Uterus (tissue), 4 donors: ENCODE results near the gene GOLPH3. TPM values are rescaled to one million over a fixed set of nuclear protein-coding genes. Genes with fewer than 3 reads are reported as not detected.

Source experiments
- DNase-seq, 2 donors: peaks; one replicate each; pipeline ENCODE4 v3.0.0-alpha.2; 2019 to 2020
- H3K27ac ChIP-seq, 2 donors: fragments of 200-600 bp; sonication (generic); 1 replicate in 1 of 2; 2 replicates in 1 of 2; pipeline ENCODE4 v1.5.1; 2016 to 2018
- H3K27me3 ChIP-seq, 2 donors: fragments of 200-600 bp; sonication (generic); one replicate each; pipeline ENCODE4 v1.5.1; 2018 to 2019; ENCODE audit warnings: control low read depth in 1 of 2
- H3K36me3 ChIP-seq, 2 donors: fragments of 200-600 bp; sonication (generic); one replicate each; pipeline ENCODE4 v1.5.1; 2019; ENCODE audit warnings: control low read depth in 1 of 2
- H3K4me1 ChIP-seq, 2 donors: fragments of 200-600 bp; sonication (generic); one replicate each; pipeline ENCODE4 v1.5.1; 2018 to 2019; ENCODE audit warnings: control low read depth in 1 of 2
- H3K4me3 ChIP-seq, 2 donors: fragments of 200-600 bp; sonication (generic); 1 replicate in 1 of 2; 2 replicates in 1 of 2; pipeline ENCODE4 v1.5.1; 2018 to 2019; ENCODE audit warnings: mild to moderate bottlenecking in 1 of 2
- H3K9me3 ChIP-seq, 2 donors: fragments of 200-600 bp; sonication (generic); one replicate each; pipeline ENCODE4 v1.5.1; 2019; ENCODE audit warnings: control low read depth in 1 of 2
- CTCF ChIP-seq, 4 experiments: fragments of 200-600 bp in 2 of 4; fragments of 450-650 bp in 2 of 4; sonication (generic) in 2 of 4; IDR thresholded peaks; one replicate each; pipeline ENCODE4 v1.5.1; 2016 to 2019; ENCODE audit warnings: antibody characterized with exemption in 4 of 4, mild to moderate bottlenecking in 2 of 4, moderate library complexity in 1 of 4
- POLR2A ChIP-seq, 2 donors: fragments of 450-650 bp; IDR thresholded peaks; one replicate each; pipeline ENCODE4 v1.6.1; 2016; ENCODE audit warnings: antibody characterized with exemption in 2 of 2, mild to moderate bottlenecking in 1 of 2, moderate library complexity in 1 of 2
- intact Hi-C: fragments of 100-400 bp; cut with DNase I; formaldehyde crosslinking; loops from one replicate; pipeline ENCODE4 v1.15.1; 2023; ENCODE audit warnings: low total_unique reads
- total RNA-seq, 4 donors: library from RNA; depleted of rRNA in 3 of 4; stranded (reverse); fragments of >200 nt in 3 of 4; gene quantifications; one replicate each; pipeline versions ENCODE4 v1.1.0 to v1.2.4, GENCODE V29; 2014 to 2023
- donor health status: DM: yes; HTN: yes; CAD: no.

Gene GOLPH3
- total RNA-seq, 4 donors from 2014 or later: 31.8 to 93.7 (median 69.0) TPM

GRCh38 chr5:32094691-32095090 is 79.4 kb downstream of the GOLPH3 start:
- no peak overlapping the region for H3K4me3 ChIP-seq
- H3K27ac ChIP-seq: peak overlapping the region in 1 of 2 donors; percentile 40
- DNase-seq: no peak
- TF ChIP-seq CTCF (IDR thresholded peaks at IDR 0.05) (no peak), POLR2A (IDR thresholded peaks at IDR 0.05) (no peak)
- no peaks in the 10 kb centered on the region for H3K4me1 ChIP-seq
- no peaks in the 10 kb centered on the region for H3K9me3 ChIP-seq
- no peaks in the 10 kb centered on the region for H3K27me3 ChIP-seq
- intact Hi-C loops: loop anchor here (5.0 kb wide), 1 partner anchor 512 kb away; no protein-coding TSS in a partner anchor
- peaks cover 0 to 2% of the 10 kb centered on the region in 2 donors for H3K36me3 ChIP-seq

GRCh38 chr5:32092938-32093812 is 80.9 kb downstream of the GOLPH3 start:
- Histone ChIP-seq H3K4me3 (no peak overlapping the region), H3K9me3 (no peaks in the 10 kb centered on the region), H3K4me1 (no peaks in the 10 kb centered on the region), H3K27ac (no peak overlapping the region), H3K27me3 (no peaks in the 10 kb centered on the region), H3K36me3 (peaks cover 0 to 2% of the 10 kb centered on the region in 2 donors)
- intact Hi-C loops: loop anchor here (5.0 kb wide), 1 partner anchor 511 kb away; no protein-coding TSS in a partner anchor
- TF ChIP-seq CTCF (IDR thresholded peaks at IDR 0.05) (peak; percentile 60 to 82 (median 72)), POLR2A (IDR thresholded peaks at IDR 0.05) (no peak)
- DNase-seq: peak; percentile 59 to 74

DNA sequence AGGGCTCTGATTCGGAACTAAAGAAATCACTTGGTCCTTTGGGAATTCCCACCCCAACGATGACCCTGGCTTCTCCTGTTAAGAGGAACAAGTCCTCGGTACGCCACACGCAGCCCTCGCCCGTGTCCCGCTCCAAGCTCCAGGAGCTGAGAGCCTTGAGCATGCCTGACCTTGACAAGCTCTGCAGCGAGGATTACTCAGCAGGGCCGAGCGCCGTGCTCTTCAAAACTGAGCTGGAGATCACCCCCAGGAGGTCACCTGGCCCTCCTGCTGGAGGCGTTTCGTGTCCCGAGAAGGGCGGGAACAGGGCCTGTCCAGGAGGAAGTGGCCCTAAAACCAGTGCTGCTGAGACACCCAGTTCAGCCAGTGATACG is 83.4 kb downstream of the GOLPH3 start:
- DNase-seq: no peak
- Histone ChIP-seq H3K4me1 (no peaks in the 10 kb centered on the region), H3K4me3 (no peak overlapping the region), H3K36me3 (peaks cover 0 to 2% of the 10 kb centered on the region in 2 donors), H3K27me3 (no peaks in the 10 kb centered on the region), H3K9me3 (no peaks in the 10 kb centered on the region), H3K27ac (no peak overlapping the region)
- no peak for TF ChIP-seq POLR2A (IDR thresholded peaks at IDR 0.05)
- no peak for TF ChIP-seq CTCF (IDR thresholded peaks at IDR 0.05)
- intact Hi-C loops: loop anchor here (5.0 kb wide), 1 partner anchor 508 kb away; no protein-coding TSS in a partner anchor

DNA sequence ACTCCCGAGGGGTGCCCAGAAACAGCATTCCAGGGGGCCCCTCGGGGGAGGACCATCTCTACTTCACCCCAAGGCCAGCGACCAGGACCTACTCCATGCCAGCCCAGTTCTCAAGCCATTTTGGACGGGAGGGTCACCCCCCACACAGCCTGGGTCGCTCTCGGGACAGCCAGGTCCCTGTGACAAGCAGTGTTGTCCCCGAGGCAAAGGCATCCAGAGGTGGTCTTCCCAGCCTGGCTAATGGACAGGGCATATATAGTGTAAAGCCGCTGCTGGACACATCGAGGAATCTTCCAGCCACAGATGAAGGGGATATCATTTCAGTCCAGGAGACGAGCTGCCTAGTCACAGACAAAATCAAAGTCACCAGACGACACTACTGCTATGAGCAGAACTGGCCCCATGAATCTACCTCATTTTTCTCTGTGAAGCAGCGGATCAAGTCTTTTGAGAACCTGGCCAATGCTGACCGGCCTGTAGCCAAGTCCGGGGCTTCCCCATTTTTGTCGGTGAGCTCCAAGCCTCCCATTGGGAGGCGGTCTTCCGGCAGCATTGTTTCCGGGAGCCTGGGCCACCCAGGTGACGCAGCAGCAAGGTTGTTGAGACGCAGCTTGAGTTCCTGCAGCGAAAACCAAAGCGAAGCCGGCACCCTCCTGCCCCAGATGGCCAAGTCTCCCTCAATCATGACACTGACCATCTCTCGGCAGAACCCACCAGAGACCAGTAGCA is 83.9 kb downstream of the GOLPH3 start:
- Histone ChIP-seq H3K4me3 (no peak overlapping the region), H3K4me1 (no peaks in the 10 kb centered on the region), H3K36me3 (peaks cover 0 to 2% of the 10 kb centered on the region in 2 donors), H3K27me3 (no peaks in the 10 kb centered on the region), H3K9me3 (no peaks in the 10 kb centered on the region), H3K27ac (no peak overlapping the region)
- TF ChIP-seq CTCF (IDR thresholded peaks at IDR 0.05): no peak
- no peak for TF ChIP-seq POLR2A (IDR thresholded peaks at IDR 0.05)
- no peak for DNase-seq
- intact Hi-C loops: loop anchor here (5.0 kb wide), 1 partner anchor 508 kb away; no protein-coding TSS in a partner anchor
